ENCODE data around the gene ITIH1.

DNA sequence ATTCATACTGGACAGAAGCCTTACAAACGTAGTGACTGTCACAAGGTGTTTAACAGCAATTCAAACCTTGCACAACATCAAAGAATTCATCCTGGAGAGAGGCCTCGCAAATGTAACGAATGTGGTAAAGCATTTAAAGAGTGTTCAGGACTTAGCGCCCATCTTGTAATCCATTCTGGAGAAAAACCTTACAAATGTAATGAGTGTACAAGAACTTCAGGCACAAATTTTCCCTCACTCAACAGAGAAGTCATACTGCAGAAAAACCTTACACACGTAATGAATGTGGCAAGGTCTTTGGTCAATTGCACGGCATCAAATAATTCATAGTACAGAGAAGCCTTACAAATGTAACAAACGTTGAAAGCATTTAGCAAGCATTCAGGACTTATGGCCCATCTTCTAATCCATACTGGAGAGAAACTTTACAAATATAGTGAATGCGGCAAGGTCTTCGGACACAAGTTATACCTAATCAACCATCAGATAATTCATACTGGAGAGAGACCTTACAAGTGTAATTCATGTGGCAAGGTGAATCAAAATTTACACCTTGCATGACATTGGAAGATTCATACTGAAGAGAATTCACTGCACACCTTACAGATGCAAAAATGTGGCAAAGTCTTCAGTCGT, 44.0 kb upstream of the ITIH1 start:
- TF ChIP-seq, protein P1, sequence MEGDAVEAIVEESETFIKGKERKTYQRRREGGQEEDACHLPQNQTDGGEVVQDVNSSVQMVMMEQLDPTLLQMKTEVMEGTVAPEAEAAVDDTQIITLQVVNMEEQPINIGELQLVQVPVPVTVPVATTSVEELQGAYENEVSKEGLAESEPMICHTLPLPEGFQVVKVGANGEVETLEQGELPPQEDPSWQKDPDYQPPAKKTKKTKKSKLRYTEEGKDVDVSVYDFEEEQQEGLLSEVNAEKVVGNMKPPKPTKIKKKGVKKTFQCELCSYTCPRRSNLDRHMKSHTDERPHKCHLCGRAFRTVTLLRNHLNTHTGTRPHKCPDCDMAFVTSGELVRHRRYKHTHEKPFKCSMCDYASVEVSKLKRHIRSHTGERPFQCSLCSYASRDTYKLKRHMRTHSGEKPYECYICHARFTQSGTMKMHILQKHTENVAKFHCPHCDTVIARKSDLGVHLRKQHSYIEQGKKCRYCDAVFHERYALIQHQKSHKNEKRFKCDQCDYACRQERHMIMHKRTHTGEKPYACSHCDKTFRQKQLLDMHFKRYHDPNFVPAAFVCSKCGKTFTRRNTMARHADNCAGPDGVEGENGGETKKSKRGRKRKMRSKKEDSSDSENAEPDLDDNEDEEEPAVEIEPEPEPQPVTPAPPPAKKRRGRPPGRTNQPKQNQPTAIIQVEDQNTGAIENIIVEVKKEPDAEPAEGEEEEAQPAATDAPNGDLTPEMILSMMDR (IDR thresholded peaks at IDR 0.05): no peak
- TF ChIP-seq, protein P2, sequence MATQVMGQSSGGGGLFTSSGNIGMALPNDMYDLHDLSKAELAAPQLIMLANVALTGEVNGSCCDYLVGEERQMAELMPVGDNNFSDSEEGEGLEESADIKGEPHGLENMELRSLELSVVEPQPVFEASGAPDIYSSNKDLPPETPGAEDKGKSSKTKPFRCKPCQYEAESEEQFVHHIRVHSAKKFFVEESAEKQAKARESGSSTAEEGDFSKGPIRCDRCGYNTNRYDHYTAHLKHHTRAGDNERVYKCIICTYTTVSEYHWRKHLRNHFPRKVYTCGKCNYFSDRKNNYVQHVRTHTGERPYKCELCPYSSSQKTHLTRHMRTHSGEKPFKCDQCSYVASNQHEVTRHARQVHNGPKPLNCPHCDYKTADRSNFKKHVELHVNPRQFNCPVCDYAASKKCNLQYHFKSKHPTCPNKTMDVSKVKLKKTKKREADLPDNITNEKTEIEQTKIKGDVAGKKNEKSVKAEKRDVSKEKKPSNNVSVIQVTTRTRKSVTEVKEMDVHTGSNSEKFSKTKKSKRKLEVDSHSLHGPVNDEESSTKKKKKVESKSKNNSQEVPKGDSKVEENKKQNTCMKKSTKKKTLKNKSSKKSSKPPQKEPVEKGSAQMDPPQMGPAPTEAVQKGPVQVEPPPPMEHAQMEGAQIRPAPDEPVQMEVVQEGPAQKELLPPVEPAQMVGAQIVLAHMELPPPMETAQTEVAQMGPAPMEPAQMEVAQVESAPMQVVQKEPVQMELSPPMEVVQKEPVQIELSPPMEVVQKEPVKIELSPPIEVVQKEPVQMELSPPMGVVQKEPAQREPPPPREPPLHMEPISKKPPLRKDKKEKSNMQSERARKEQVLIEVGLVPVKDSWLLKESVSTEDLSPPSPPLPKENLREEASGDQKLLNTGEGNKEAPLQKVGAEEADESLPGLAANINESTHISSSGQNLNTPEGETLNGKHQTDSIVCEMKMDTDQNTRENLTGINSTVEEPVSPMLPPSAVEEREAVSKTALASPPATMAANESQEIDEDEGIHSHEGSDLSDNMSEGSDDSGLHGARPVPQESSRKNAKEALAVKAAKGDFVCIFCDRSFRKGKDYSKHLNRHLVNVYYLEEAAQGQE (IDR thresholded peaks at IDR 0.05; ENCODE audit: insufficient read depth in 1 of 2, low read depth in 2 of 2, low read length in 1 of 2): no peak
- TF ChIP-seq POLR2AphosphoS5 (IDR thresholded peaks at IDR 0.05; ENCODE audit: low read depth, low read length) (no peak), TCF7L2 (IDR thresholded peaks at IDR 0.05; ENCODE audit: low read depth, low read length) (no peak)

Measured in Panc1 (cell line).